Lower leg skin (tissue), 3 donors: ENCODE results near the gene LIN37.

Experiments used
- POLR2A ChIP-seq, 2 donors: fragments of 450-650 bp; IDR thresholded peaks; one replicate each; pipeline ENCODE4 v1.6.1; 2016 to 2017; ENCODE audit warnings: antibody characterized with exemption in 2 of 2, mild to moderate bottlenecking in 1 of 2, moderate library complexity in 1 of 2
- TF ChIP-seq, protein P1 (sequence below), 3 donors: fragments of 450-650 bp; IDR thresholded peaks; one replicate each; pipeline ENCODE4 v1.5.1; 2016; ENCODE audit warnings: antibody characterized with exemption in 3 of 3, mild to moderate bottlenecking in 3 of 3, moderate library complexity in 2 of 3

- TF ChIP-seq, protein P1, sequence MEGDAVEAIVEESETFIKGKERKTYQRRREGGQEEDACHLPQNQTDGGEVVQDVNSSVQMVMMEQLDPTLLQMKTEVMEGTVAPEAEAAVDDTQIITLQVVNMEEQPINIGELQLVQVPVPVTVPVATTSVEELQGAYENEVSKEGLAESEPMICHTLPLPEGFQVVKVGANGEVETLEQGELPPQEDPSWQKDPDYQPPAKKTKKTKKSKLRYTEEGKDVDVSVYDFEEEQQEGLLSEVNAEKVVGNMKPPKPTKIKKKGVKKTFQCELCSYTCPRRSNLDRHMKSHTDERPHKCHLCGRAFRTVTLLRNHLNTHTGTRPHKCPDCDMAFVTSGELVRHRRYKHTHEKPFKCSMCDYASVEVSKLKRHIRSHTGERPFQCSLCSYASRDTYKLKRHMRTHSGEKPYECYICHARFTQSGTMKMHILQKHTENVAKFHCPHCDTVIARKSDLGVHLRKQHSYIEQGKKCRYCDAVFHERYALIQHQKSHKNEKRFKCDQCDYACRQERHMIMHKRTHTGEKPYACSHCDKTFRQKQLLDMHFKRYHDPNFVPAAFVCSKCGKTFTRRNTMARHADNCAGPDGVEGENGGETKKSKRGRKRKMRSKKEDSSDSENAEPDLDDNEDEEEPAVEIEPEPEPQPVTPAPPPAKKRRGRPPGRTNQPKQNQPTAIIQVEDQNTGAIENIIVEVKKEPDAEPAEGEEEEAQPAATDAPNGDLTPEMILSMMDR (IDR thresholded peaks at IDR 0.05) = no peak
- TF ChIP-seq POLR2A (IDR thresholded peaks at IDR 0.05) = no peak
Observed at GRCh38 chr19:35789978-35790944, 41.9 kb downstream of the LIN37 start.
